ENCODE measurements around the gene FCER2.
A peak's percentile ranks its signal among the peaks of the same experiment; 100 is the strongest.

FCER2 gene

GRCh38 chr19:7701049-7701653, 780 bp downstream of the FCER2 start:
- DNase-seq (ENCODE audit: low read depth in 2 of 2), result no peak

DNA sequence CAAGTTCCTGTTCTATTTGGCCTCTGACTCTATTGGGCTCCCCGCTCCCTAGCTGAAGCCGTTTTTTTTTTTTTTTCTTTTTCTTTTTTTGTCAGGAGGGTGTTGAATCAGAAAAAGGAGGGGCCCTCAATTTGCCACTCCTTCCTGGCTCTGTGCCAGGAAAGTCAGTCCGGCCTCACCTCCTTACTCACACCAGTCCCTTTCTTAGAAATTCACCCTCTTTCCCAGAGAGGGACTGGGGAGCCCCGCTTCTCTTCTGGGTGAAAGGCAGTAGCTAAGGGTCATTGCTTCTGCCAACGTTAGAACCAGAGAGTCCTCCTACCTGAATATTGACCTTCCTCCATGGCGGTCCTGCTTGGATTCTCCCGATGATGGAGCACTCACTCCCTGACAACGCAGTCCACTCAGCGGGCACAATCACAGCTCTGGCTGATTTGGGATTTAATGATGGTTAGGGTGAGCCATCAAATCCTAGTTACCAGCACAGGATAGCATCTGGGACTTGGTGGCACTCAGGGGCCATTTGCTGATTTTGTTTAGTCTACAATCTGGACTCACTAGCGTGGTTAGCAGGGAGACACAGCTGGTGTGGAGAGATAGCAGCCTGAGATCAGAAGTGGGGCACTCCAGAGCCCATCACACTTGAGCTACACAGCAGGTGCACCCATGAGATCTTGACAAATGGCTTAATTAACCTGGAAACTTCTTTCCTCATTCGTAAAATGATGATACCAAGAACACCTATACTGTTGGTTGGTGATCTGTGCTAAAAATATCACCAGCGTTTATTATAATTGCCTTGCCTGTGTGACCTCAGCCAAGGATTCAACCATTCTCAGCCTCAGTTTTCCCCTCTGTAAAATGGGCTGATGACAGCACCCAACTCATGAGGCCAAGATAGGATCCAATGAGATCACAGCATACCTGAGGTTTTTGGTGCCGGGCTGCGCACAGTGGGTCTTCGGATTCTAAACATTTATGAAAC, 2.2 kb downstream of the FCER2 start:
- DNase-seq (ENCODE audit: low read depth in 2 of 2), result no peak

DNA sequence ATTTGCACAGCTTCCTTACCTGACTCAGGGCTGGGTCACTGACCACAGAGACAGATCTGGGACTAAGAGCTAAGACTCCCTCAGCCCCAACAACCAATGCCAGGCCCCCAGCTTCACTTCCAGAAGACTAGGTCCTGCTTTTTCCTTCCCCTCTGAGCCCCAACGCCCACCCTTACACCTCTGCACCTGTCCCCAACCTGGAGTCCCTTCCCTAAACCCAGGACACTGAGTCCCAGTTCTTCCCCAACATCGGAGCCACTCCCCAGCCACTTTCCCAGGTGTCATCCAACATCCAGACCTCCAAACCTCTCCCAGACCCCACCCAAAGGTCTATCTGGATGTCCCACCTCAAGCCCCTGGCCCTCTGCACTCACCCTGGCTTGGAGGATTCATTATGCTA, 2.9 kb downstream of the FCER2 start:
- no peak for DNase-seq (ENCODE audit: low read depth in 2 of 2)

DNA sequence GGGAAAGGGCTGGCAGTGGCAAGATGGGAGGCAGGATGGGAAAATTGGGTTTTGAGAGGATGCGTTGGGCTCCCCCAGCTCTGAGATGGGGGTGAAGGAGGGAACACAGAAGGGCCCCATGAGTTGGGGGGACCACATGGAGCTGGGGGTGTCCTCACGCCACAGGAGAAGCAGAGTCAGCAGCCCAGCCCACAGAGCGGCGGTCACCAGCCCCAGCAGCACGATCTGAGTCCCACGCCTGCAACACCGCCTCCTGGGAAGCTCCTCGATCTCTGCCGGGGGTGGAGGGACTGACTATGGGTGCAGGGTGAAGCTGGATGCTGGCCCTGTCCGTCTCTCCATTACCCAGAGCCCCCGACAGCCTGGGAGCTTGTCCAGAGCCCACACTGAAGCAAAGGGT, 3.3 kb downstream of the FCER2 start:
- DNase-seq (ENCODE audit: low read depth in 2 of 2), result no peak

GRCh38 chr19:7697721-7698287, 4.1 kb downstream of the FCER2 start:
- DNase-seq (ENCODE audit: low read depth in 2 of 2), result no peak

GRCh38 chr19:7694499-7694898, 7.4 kb downstream of the FCER2 start:
- no peak for DNase-seq (ENCODE audit: low read depth in 2 of 2)

GRCh38 chr19:7692417-7693088, 9.4 kb downstream of the FCER2 start:
- no peak for DNase-seq (ENCODE audit: low read depth in 2 of 2)

DNA sequence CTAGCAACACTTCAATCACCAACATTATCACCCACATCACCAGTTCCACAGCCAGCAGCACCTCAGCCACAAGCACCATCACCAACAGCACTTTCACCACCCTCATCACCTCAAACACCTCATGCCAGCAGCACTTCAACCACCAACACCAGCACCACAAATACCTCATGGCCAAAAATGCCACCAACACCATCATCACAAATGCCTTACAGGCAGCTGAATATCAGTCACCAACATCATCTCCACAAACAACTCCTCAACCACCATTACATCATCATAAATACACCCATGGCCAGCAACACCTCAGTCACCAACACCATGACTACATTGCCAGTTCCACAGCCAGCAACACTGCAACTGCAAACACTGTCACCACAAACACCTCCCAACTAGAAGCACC, 10.4 kb downstream of the FCER2 start:
- DNase-seq (ENCODE audit: low read depth in 2 of 2), result no peak

- DNase-seq (ENCODE audit: low read depth in 2 of 2), result no peak
Measured at GRCh38 chr19:7690779-7691258, 11.1 kb downstream of the FCER2 start.

DNA sequence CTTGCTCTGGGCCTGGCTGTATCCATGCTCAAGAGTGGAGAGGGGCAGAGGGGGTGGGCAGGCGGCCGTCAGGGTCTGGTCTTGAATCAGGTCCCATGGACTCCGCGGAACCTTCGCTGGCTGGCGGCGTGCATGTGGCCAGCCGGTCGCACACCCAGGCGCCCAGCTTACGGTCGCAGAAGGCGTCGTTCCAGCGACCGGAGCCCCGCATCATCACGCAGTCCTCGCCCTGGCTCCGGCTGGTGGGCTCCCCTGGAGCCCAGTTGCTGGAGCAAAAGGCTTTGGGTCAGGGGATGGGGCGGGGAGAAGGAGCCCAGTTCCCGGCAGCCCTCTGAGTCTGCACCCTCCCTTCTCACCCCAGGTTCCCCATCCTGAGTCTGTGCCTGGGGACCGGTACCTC, 12.8 kb downstream of the FCER2 start:
- no peak for DNase-seq (ENCODE audit: low read depth in 2 of 2)

- no peak for DNase-seq (ENCODE audit: low read depth in 2 of 2)
Measured at GRCh38 chr19:7687177-7687576, 14.8 kb downstream of the FCER2 start.

- DNase-seq (ENCODE audit: low read depth in 2 of 2), result no peak
Measured at GRCh38 chr19:7685546-7686445, 16.1 kb downstream of the FCER2 start.

DNA sequence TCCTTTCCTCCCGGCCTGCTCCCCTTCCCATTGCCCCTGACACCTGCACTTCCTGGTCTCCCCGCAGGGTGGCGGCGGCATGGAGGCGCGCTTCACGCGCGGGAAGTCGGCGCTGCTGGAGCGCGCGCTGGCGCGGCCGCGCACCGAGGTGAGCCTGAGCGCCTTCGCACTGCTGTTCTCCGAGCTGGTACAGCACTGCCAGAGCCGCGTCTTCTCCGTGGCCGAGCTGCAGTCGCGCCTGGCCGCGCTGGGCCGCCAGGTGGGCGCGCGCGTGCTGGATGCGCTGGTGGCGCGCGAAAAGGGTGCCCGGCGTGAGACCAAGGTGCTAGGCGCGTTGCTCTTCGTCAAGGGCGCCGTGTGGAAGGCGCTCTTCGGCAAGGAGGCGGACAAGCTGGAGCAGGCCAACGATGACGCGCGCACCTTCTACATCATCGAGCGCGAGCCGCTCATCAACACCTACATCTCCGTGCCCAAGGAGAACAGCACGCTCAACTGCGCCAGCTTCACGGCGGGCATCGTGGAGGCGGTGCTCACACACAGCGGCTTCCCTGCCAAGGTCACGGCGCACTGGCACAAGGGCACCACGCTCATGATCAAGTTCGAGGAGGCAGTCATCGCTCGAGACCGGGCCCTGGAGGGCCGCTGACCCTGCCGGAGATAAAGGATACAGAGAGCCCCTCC, 19.6 kb downstream of the FCER2 start:
- no peak for DNase-seq (ENCODE audit: low read depth in 2 of 2)

- DNase-seq (ENCODE audit: low read depth in 2 of 2), result peak; percentile 60 to 61
Measured at GRCh38 chr19:7681340-7682174, 20.4 kb downstream of the FCER2 start.

GRCh38 chr19:7680606-7681339, 21.2 kb downstream of the FCER2 start, which contains the start of gene TRAPPC5:
Gene TRAPPC5 (plus strand): TSS chr19:7680833. CDS start chr19:7682254, 1,421 bp downstream.
- peak; percentile 75 to 76 for DNase-seq (ENCODE audit: low read depth in 2 of 2)

DNA sequence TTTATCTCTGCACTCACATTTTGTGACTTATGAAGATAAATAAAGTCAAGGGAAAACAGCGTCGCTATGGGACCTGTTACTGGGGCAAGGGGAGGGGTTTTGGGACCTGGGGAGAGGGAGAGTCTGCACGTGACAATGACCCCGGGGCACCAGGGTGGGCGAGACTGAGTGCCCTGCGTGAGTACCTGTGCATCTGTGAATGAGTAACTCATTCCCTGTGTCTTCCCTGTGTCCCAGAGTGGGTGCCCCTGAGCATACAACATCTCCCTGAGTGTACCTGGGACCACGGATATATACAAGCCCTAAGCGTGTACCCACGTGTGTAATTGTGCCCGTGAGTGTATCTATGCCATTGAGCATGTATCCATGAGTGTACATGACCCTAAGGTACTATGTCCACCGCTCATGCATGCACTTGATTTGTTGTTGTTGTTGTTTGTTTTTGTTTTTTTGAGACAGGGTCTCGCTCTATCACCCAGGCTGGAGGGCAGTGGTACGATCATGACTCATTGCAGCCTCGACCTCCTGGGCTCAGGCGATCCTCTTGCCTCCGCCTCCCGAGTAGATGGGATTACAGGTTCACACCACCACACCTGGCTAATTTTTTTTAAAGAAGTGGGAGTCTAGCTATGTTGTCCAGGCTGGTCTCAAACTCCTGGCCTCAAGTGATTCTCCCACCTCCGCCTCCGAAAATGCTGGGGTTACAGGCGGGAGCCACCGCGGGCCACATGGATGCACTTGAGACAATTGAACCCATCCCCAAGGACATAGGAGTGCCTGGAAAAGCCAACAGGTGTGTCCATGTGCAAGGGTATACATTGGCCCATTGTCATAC, 21.9 kb downstream of the FCER2 start:
- no peak for DNase-seq (ENCODE audit: low read depth in 2 of 2)

- peak in 1 of 2 donors; percentile 34 for DNase-seq (ENCODE audit: low read depth in 2 of 2)
Measured at GRCh38 chr19:7678971-7679751, 22.8 kb downstream of the FCER2 start.

All from stimulated activated CD8-positive, alpha-beta memory T cell treated with anti-CD3 and anti-CD28 coated beads, Interleukin-7, amount 100 ng/mL, for 1 hour (primary cell).